ENCODE measurements around the gene MBNL1.

MBNL1 gene

DNA sequence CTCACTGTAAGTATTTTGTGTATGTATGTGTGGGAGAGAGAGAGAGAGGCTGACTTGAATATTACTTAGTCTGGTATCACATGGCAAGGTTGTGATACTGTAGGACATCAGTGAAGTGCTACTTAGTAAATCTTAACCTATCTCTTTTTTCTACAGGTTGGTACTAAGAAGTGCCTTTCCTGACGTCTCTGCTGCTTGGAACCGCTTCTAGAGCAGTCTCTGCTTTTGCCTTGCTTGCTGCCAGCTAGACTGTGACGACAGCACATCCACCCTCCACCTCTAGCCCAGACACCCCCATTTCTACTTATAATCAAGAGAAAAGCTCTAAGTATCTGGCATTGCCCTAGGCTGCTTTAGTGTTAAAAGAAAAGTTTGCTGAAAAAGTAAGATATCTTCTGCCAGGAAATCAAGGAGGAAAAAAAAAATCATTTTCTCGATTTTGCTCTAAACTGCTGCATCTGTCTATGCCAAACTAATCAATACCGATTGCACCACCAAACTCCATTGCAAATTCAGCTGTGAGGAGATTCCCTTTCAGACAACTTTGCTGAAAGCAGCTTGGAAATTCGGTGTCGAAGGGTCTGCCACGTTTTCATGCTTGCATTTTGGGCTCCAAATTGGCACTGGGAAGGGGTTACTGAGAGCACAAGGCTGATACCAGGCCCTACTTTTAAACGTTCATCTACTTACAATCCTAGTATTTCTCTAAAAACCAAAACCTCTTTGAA is 30.7 kb downstream of the MBNL1 start:
- Histone ChIP-seq H4K20me1 (peaks cover 23 to 72% (median 49%) of the 10 kb centered on the region in 11 experiments; a peak in 18 of 22 replicates), H3K4me2 (peak overlapping the region in 8 of 11 experiments; percentile 9 to 42 (median 25); a peak in 8 of 22 replicates), H3K27ac (peak overlapping the region in 9 of 11 experiments; percentile 13 to 59 (median 41); a peak in 14 of 22 replicates), H3K4me1 (peaks cover 23 to 75% (median 40%) of the 10 kb centered on the region in 10 experiments), H3K27me3 (no peaks in the 10 kb centered on the region), H3K9me3 (replicated peaks in 1 of 11) (peaks cover 0 to 20% (median 8%) of the 10 kb centered on the region in 11 experiments; a peak in 9 of 22 replicates), H3K9ac (no peak overlapping the region; a peak in 2 of 22 replicates), H3K4me3 (no peak overlapping the region), H3K36me3 (peaks cover 34 to 62% (median 47%) of the 10 kb centered on the region in 11 experiments)
- TF ChIP-seq Cebpa-rat (IDR thresholded peaks at IDR 0.05), result no peak

DNA sequence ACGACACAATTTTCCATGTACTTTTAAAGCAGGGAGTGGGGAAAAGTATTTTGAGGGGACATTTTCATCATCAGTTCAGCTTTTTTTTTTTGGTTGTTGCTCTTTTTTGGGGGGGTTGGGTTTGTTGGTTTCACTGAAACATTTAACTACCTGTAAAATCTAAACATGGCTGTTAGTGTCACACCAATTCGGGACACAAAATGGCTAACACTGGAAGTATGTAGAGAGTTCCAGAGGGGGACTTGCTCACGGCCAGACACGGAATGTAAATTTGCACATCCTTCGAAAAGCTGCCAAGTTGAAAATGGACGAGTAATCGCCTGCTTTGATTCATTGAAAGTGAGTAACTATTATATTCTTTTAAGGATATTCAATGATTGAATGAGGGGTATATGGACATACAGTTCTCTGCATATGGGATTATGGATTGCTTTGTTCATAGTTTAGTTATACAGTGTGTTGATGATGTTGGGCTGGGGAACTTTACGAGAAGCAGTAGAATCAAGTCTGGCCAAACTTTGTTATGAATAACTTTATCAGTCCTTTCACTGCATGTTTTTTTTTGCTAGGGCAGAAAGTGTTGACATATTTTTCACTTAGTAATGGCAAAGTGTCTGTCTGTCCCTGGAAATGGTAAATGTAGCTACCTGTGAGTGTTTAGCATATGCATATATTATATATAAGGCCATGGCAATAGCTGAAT is 31.5 kb downstream of the MBNL1 start:
- peaks cover 34 to 69% (median 49%) of the 10 kb centered on the region in 11 experiments for H3K36me3 ChIP-seq
- peaks cover 0 to 20% (median 8%) of the 10 kb centered on the region in 11 experiments; a peak in 9 of 22 replicates for H3K9me3 ChIP-seq (replicated peaks in 1 of 11)
- no peak overlapping the region for H3K4me3 ChIP-seq
- H3K27me3 ChIP-seq, result no peaks in the 10 kb centered on the region
- no peak for TF ChIP-seq Cebpa-rat (IDR thresholded peaks at IDR 0.05)
- H3K4me2 ChIP-seq, result no peak overlapping the region
- H4K20me1 ChIP-seq, result peaks cover 23 to 72% (median 45%) of the 10 kb centered on the region in 11 experiments; a peak in 18 of 22 replicates
- H3K9ac ChIP-seq, result no peak overlapping the region
- H3K27ac ChIP-seq, result peak overlapping the region in 5 of 11 experiments; percentile 1 to 72 (median 53); a peak in 3 of 22 replicates
- H3K4me1 ChIP-seq, result peaks cover 23 to 75% (median 40%) of the 10 kb centered on the region in 10 experiments

- peaks cover 34 to 80% (median 60%) of the 10 kb centered on the region in 11 experiments for H3K36me3 ChIP-seq
- H3K4me3 ChIP-seq, result no peak overlapping the region
- peak overlapping the region in 10 of 11 experiments; percentile 49 to 72 (median 64); a peak in 21 of 22 replicates for H3K27ac ChIP-seq
Observed at GRCh38 chr3:152301745-152302181, 33.0 kb downstream of the MBNL1 start.

GRCh38 chr3:152302521-152303021 is 33.8 kb downstream of the MBNL1 start:
- no peak for TF ChIP-seq Cebpa-rat (IDR thresholded peaks at IDR 0.05)
- peak overlapping the region in 7 of 11 experiments; percentile 6 to 42 (median 13); a peak in 3 of 22 replicates for H3K9ac ChIP-seq
- H3K27me3 ChIP-seq, result no peaks in the 10 kb centered on the region
- no peak overlapping the region for H3K4me3 ChIP-seq
- H3K4me2 ChIP-seq, result peak overlapping the region; percentile 3 to 69 (median 43); a peak in 18 of 22 replicates
- H3K36me3 ChIP-seq, result peaks cover 42 to 82% (median 63%) of the 10 kb centered on the region in 11 experiments
- H3K27ac ChIP-seq, result peak overlapping the region in 10 of 11 experiments; percentile 49 to 72 (median 64); a peak in 20 of 22 replicates
- peaks cover 23 to 53% (median 31%) of the 10 kb centered on the region in 10 experiments for H3K4me1 ChIP-seq
- H3K9me3 ChIP-seq (replicated peaks in 1 of 11), result peaks cover 0 to 17% (median 8%) of the 10 kb centered on the region in 11 experiments; a peak in 9 of 22 replicates
- peaks cover 6 to 65% (median 21%) of the 10 kb centered on the region in 11 experiments; a peak in 14 of 22 replicates for H4K20me1 ChIP-seq

More at GRCh38 chr3:152301745-152302181, 33.0 kb downstream of the MBNL1 start:
- peaks cover 23 to 60% (median 36%) of the 10 kb centered on the region in 10 experiments for H3K4me1 ChIP-seq
- peak overlapping the region; percentile 38 to 70 (median 57) for H3K4me2 ChIP-seq
- H3K9ac ChIP-seq, result peak overlapping the region in 3 of 11 experiments; percentile 34 to 46 (median 37); a peak in 3 of 22 replicates
- H4K20me1 ChIP-seq, result peaks cover 12 to 65% (median 29%) of the 10 kb centered on the region in 11 experiments; a peak in 14 of 22 replicates
- H3K27me3 ChIP-seq, result no peaks in the 10 kb centered on the region
- H3K9me3 ChIP-seq (replicated peaks in 1 of 11), result peaks cover 0 to 20% (median 8%) of the 10 kb centered on the region in 11 experiments; a peak in 9 of 22 replicates
- peak in 1 of 11 experiments; percentile 16; a peak in 1 of 22 replicates for TF ChIP-seq Cebpa-rat (IDR thresholded peaks at IDR 0.05)

GRCh38 chr3:152304160-152304559 is 35.4 kb downstream of the MBNL1 start:
- no peaks in the 10 kb centered on the region for H3K27me3 ChIP-seq
- peaks cover 0 to 57% (median 14%) of the 10 kb centered on the region in 11 experiments; a peak in 12 of 22 replicates for H4K20me1 ChIP-seq
- peaks cover 37 to 82% (median 64%) of the 10 kb centered on the region in 11 experiments for H3K36me3 ChIP-seq
- H3K4me2 ChIP-seq, result no peak overlapping the region
- no peak overlapping the region for H3K27ac ChIP-seq
- H3K4me3 ChIP-seq, result no peak overlapping the region
- H3K9ac ChIP-seq, result no peak overlapping the region
- H3K4me1 ChIP-seq, result peaks cover 13 to 41% (median 24%) of the 10 kb centered on the region in 10 experiments
- H3K9me3 ChIP-seq (replicated peaks in 1 of 11), result peaks cover 0 to 7% (median 2%) of the 10 kb centered on the region in 11 experiments; a peak in 6 of 22 replicates
- no peak for TF ChIP-seq Cebpa-rat (IDR thresholded peaks at IDR 0.05)

GRCh38 chr3:152305075-152305474 is 36.3 kb downstream of the MBNL1 start:
- Histone ChIP-seq H3K4me1 (peaks cover 10 to 33% (median 23%) of the 10 kb centered on the region in 10 experiments), H3K9ac (no peak overlapping the region), H3K36me3 (peaks cover 28 to 82% (median 62%) of the 10 kb centered on the region in 11 experiments), H4K20me1 (peaks cover 0 to 56% (median 11%) of the 10 kb centered on the region in 11 experiments; a peak in 8 of 22 replicates), H3K9me3 (replicated peaks in 1 of 11) (no peaks in the 10 kb centered on the region; a peak in 2 of 22 replicates), H3K27me3 (no peaks in the 10 kb centered on the region), H3K4me2 (no peak overlapping the region), H3K27ac (no peak overlapping the region), H3K4me3 (no peak overlapping the region)
- TF ChIP-seq Cebpa-rat (IDR thresholded peaks at IDR 0.05), result no peak

DNA sequence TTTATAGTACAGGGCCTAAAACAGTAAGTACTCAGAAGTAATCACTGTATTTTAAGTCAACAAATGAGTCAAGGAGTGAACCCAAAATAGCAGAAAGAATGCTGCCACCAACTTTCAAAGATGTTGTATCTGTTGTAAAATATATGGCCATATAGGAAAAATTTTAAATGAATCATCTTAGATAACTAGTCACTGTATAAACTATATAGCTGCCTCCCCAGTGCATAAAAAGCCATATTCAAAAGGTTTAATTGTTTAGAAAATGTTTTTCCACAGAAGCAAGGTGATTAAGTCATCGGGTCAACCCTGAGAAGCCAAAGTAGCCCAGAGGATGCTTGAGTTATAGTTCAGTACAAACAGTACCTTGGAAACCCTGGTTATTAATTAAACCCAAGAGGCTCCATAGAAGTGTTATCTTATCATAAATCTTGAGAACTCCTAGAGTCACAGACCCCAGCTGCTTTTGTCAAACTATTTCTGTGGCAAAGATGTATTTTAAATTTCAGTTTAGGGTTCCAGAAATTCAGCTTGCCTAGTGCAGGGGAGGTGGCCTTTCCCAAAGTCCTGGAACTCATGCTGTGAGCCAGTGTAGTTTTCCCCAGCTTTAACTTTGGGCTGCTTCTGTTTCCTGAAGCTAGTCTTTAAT is 39.2 kb downstream of the MBNL1 start:
- Histone ChIP-seq H3K4me1 (peaks cover 0 to 11% (median 0%) of the 10 kb centered on the region in 10 experiments; a peak in 4 of 20 replicates), H3K9ac (no peak overlapping the region), H3K27me3 (no peaks in the 10 kb centered on the region), H3K4me3 (no peak overlapping the region), H4K20me1 (peaks cover 0 to 49% (median 10%) of the 10 kb centered on the region in 11 experiments; a peak in 8 of 22 replicates), H3K9me3 (replicated peaks in 1 of 11) (peaks cover 0 to 14% (median 5%) of the 10 kb centered on the region in 11 experiments; a peak in 12 of 22 replicates), H3K36me3 (peaks cover 11 to 83% (median 66%) of the 10 kb centered on the region in 11 experiments), H3K27ac (no peak overlapping the region), H3K4me2 (no peak overlapping the region)
- no peak for TF ChIP-seq Cebpa-rat (IDR thresholded peaks at IDR 0.05)

GRCh38 chr3:152308475-152308844 is 39.7 kb downstream of the MBNL1 start:
- Histone ChIP-seq H3K36me3 (peaks cover 11 to 88% (median 69%) of the 10 kb centered on the region in 11 experiments), H3K9ac (no peak overlapping the region), H3K4me2 (no peak overlapping the region), H3K27ac (no peak overlapping the region), H3K9me3 (replicated peaks in 1 of 11) (peaks cover 0 to 14% (median 5%) of the 10 kb centered on the region in 11 experiments; a peak in 12 of 22 replicates), H3K4me3 (no peak overlapping the region), H3K27me3 (no peaks in the 10 kb centered on the region), H3K4me1 (peaks cover 0 to 11% (median 0%) of the 10 kb centered on the region in 10 experiments; a peak in 1 of 20 replicates), H4K20me1 (peaks cover 0 to 53% (median 10%) of the 10 kb centered on the region in 11 experiments; a peak in 8 of 22 replicates)
- TF ChIP-seq Cebpa-rat (IDR thresholded peaks at IDR 0.05), result no peak

All from BLaER1 treated with 17β-estradiol and CSF1 and Interleukin-3, amounts not matched to agents 10 nM and 100 nM (cell line).